Natural killer cell (primary cell): ENCODE results near the gene ARIH2. TPM values are rescaled to one million over a fixed set of nuclear protein-coding genes. Genes with fewer than 3 reads are reported as not detected.
"Not testable (repeated sequence)": the region's sequence is repeated elsewhere in the genome, so short reads cannot be mapped to it uniquely, and the experiment has no call there.

Experiments
- ATAC-seq, 3 donors: fragments of 150-1000 bp in 2 of 3; fragments of 200-7000 bp in 1 of 3; cut with Tn5 transposase; 1 replicate in 1 of 3; 2 replicates in 2 of 3; pipeline ENCODE4 v1.10.0; 2021; ENCODE audit warnings: mild to moderate bottlenecking in 2 of 3, moderate library complexity in 2 of 3
- DNase-seq, 2 donors: peaks; one replicate each; pipeline versions ENCODE4 v3.0.0 to v3.0.0-alpha.2; 2013 to 2021; ENCODE audit warnings: mixed read lengths in 1 of 2
- H3K27ac ChIP-seq: one replicate; pipeline ENCODE4 v1.5.1; 2013; ENCODE audit warnings: mild to moderate bottlenecking, low read length
- H3K27me3 ChIP-seq: one replicate; pipeline ENCODE4 v1.6.1; 2013; ENCODE audit warnings: low read length; ENCODE audit not compliant: control insufficient read depth, insufficient read depth
- H3K36me3 ChIP-seq: one replicate; pipeline ENCODE4 v1.6.1; 2013; ENCODE audit warnings: low read length; ENCODE audit not compliant: control insufficient read depth, insufficient read depth
- H3K4me1 ChIP-seq: one replicate; pipeline ENCODE4 v1.6.1; 2013; ENCODE audit warnings: low read length; ENCODE audit not compliant: control insufficient read depth, insufficient read depth
- H3K4me3 ChIP-seq: one replicate; pipeline ENCODE4 v1.5.1; 2013; ENCODE audit warnings: low read length
- H3K9me3 ChIP-seq: one replicate; pipeline ENCODE4 v1.6.1; 2013; ENCODE audit warnings: low read length; ENCODE audit not compliant: control insufficient read depth, insufficient read depth
- H3K27ac Mint-ChIP-seq, 2 donors: one replicate each; pipeline ENCODE4 v1.8.0; 2022; ENCODE audit warnings: mild to moderate bottlenecking in 2 of 2, mixed read lengths in 2 of 2, moderate library complexity in 1 of 2
- H3K27me3 Mint-ChIP-seq, 2 donors: one replicate each; pipeline ENCODE4 v1.8.0; 2022; ENCODE audit warnings: low read depth in 2 of 2, mixed read lengths in 2 of 2
- H3K36me3 Mint-ChIP-seq: one replicate; pipeline ENCODE4 v1.8.0; 2022; ENCODE audit warnings: mixed read lengths
- H3K4me1 Mint-ChIP-seq, 2 donors: one replicate each; pipeline ENCODE4 v1.8.0; 2022; ENCODE audit warnings: mixed read lengths in 2 of 2
- H3K4me3 Mint-ChIP-seq: one replicate; pipeline ENCODE4 v1.8.0; 2022; ENCODE audit warnings: mild to moderate bottlenecking, moderate library complexity, mixed read lengths
- H3K9me3 Mint-ChIP-seq, 2 donors: one replicate each; pipeline ENCODE4 v1.8.0; 2022; ENCODE audit warnings: mixed read lengths in 2 of 2
- CTCF ChIP-seq: fragments of 200-600 bp; IDR thresholded peaks from one replicate; pipeline ENCODE4 v1.8.0; 2022; ENCODE audit warnings: antibody characterized with exemption
- WGBS: methylation state at CpG from one replicate; pipeline ENCODE4 v1.1.7; 2013; ENCODE audit warnings: missing lambda C conversion rate; ENCODE audit not compliant: insufficient coverage; 5-methylcytosine and 5-hydroxymethylcytosine counted together
- intact Hi-C: fragments of 100-400 bp; cut with micrococcal nuclease; formaldehyde crosslinking; loops from one replicate; pipeline ENCODE4 v1.14.2; 2022
- total RNA-seq, 4 donors: library from RNA; stranded (reverse); fragments of 120-200 nt in 1 of 4; gene quantifications; one replicate each; pipeline versions ENCODE4 v1.2.3 to v1.2.4, GENCODE V29; 2013 to 2022

Gene ARIH2
- total RNA-seq, 3 donors from 2014 or later (not counting 1 experiment from before 2014, with no cell fraction given) = 239 to 291 (median 243) TPM

GRCh38 chr3:49006408-49007067, 87.9 kb downstream of the ARIH2 start:
- Mint-ChIP-seq H3K4me3 (peak overlapping the region; percentile 100), H3K27me3 (no peaks in the 10 kb centered on the region), H3K9me3 (no peaks in the 10 kb centered on the region), H3K36me3 (no peaks in the 10 kb centered on the region), H3K27ac (peak overlapping the region; percentile 98 to 99), H3K4me1 (peaks cover 21 to 24% of the 10 kb centered on the region in 2 donors)
- DNase-seq = peak; percentile 39 to 48
- no peaks in the 10 kb centered on the region for H3K27me3 ChIP-seq
- peaks cover 20% of the 10 kb centered on the region for H3K4me1 ChIP-seq
- H3K27ac ChIP-seq = peak overlapping the region; percentile 95
- peaks cover 2% of the 10 kb centered on the region for H3K36me3 ChIP-seq
- TF ChIP-seq CTCF = no peak
- H3K9me3 ChIP-seq = no peaks in the 10 kb centered on the region
- intact Hi-C loops = loop anchor here (1.0 to 5.0 kb wide), 4 partner anchors 15 to 89 kb away; partner anchors contain the start of genes ARIH2, P4HTM and QRICH1
- ATAC-seq = no peak
- 2% methylated on average over 32 of the region's 32 CpGs for WGBS
- H3K4me3 ChIP-seq = peak overlapping the region; percentile 96

GRCh38 chr3:49007068-49007770, 88.6 kb downstream of the ARIH2 start, which contains the start of gene WDR6:
Gene WDR6, plus strand, starts transcription at chr3:49007391. Its CDS starts 41 bp downstream, at chr3:49007432.
- Mint-ChIP-seq H3K4me1 (peaks cover 21 to 24% of the 10 kb centered on the region in 2 donors), H3K9me3 (no peaks in the 10 kb centered on the region), H3K27ac (peak within 1 kb of the TSS; percentile 98 to 99), H3K4me3 (peak within 1 kb of the TSS; percentile 100), H3K27me3 (no peaks in the 10 kb centered on the region), H3K36me3 (no peaks in the 10 kb centered on the region)
- Histone ChIP-seq H3K36me3 (peaks cover 8% of the 10 kb centered on the region), H3K27me3 (no peaks in the 10 kb centered on the region), H3K9me3 (no peaks in the 10 kb centered on the region), H3K4me3 (peak within 1 kb of the TSS; percentile 96), H3K4me1 (peaks cover 20% of the 10 kb centered on the region), H3K27ac (peak within 1 kb of the TSS; percentile 95)
- intact Hi-C loops = loop anchor here (1.0 to 5.0 kb wide), 4 partner anchors 14 to 90 kb away; partner anchors contain the start of genes ARIH2, P4HTM and QRICH1
- ATAC-seq (peak; percentile 91 to 98 (median 94)), DNase-seq (peak; percentile 94 to 99)
- under 1% methylated on average over 65 of the region's 65 CpGs for whole genome bisulfite sequencing
- TF ChIP-seq CTCF = peak; percentile 44

- peaks cover 15% of the 10 kb centered on the region for H3K36me3 ChIP-seq
- H3K27me3 Mint-ChIP-seq = no peaks in the 10 kb centered on the region
- peak; percentile 70 to 90 for DNase-seq
- no peaks in the 10 kb centered on the region for H3K9me3 Mint-ChIP-seq
- H3K27me3 ChIP-seq = no peaks in the 10 kb centered on the region
- 19% methylated on average over 41 of the region's 41 CpGs for WGBS
- intact Hi-C loops = loop anchor here (1.0 to 5.0 kb wide), 4 partner anchors 13 to 91 kb away; partner anchors contain the start of genes ARIH2, P4HTM and QRICH1
- H3K4me3 Mint-ChIP-seq = peak overlapping the region; percentile 100
- TF ChIP-seq CTCF = no peak
- peak overlapping the region; percentile 96 for H3K4me3 ChIP-seq
- H3K4me1 ChIP-seq = peaks cover 20% of the 10 kb centered on the region
- ATAC-seq = peak; percentile 45 to 62 (median 49)
- peaks cover 21 to 25% of the 10 kb centered on the region in 2 donors for H3K4me1 Mint-ChIP-seq
- no peaks in the 10 kb centered on the region for H3K36me3 Mint-ChIP-seq
- H3K9me3 ChIP-seq = no peaks in the 10 kb centered on the region
- H3K27ac ChIP-seq = peak overlapping the region; percentile 95
- peak overlapping the region; percentile 98 to 99 for H3K27ac Mint-ChIP-seq
Observed at GRCh38 chr3:49007771-49008528, 89.3 kb downstream of the ARIH2 start.

- H3K36me3 Mint-ChIP-seq, ATAC-seq, H3K9me3 Mint-ChIP-seq, H3K27me3 Mint-ChIP-seq, DNase-seq, H3K9me3 ChIP-seq, H3K27me3 ChIP-seq, H3K4me3 ChIP-seq: not testable (repeated sequence)
- peaks cover 20% of the 10 kb centered on the region for H3K36me3 ChIP-seq
- Mint-ChIP-seq H3K4me3 (peak overlapping the region; percentile 100), H3K4me1 (peaks cover 21 to 28% of the 10 kb centered on the region in 2 donors), H3K27ac (peak overlapping the region; percentile 98 to 99)
- intact Hi-C loops = loop anchor here (5.0 kb wide), 2 partner anchors 84 to 91 kb away; partner anchors contain the start of genes ARIH2 and QRICH1
- peaks cover 20% of the 10 kb centered on the region for H3K4me1 ChIP-seq
- WGBS = 94% methylated on average over 5 of the region's 5 CpGs
- H3K27ac ChIP-seq = peak overlapping the region; percentile 95
Observed at GRCh38 chr3:49008627-49009026, 90.0 kb downstream of the ARIH2 start.
